ENCODE measurements around the gene TMEM94. TPM values are rescaled to one million over a fixed set of nuclear protein-coding genes. Genes with fewer than 3 reads are reported as not detected.

TMEM94 gene
- total RNA-seq, 1 experiment from 2014 or later: 129 TPM

DNA sequence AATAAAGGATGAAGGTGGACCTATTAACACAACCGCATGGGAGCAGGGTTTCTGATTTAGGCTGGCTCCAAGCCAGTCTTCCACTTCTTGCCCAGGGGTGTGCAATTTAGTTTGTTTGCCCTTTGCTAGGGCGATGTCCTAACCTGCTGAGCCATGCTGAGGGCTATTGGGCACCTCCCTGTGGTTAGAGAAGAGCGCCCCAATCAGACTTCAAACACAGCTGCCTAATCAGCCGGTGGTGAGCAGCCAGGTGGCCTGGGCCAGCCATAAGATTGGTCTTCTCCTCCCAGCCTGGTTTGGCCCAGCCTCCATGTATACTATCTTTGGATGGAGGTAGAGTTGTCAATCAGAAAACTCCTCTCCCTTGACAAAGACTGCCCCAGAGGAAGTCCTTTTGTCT, 15.7 kb downstream of the TMEM94 start:
- no TSS peak for BruUV-seq (replicated peaks)
- intact Hi-C loops (cut with micrococcal nuclease; ENCODE audit: unreplicated experiment) (no loop called here), in situ Hi-C loops (cut with HindIII; ENCODE audit: low pct_unique_long_range_greater_than_20kb, low sequenced_read_pairs) (no loop called here)
- ATAC-seq (no peak), DNase-seq (ENCODE audit: low read depth, low spot score) (no peak)
- Histone ChIP-seq H3K4me3 (ENCODE audit: low read depth in 2 of 2, low read length in 2 of 2) (no peak overlapping the region), H3K4me1 (ENCODE audit: control insufficient read depth, insufficient read depth, low read length) (no peaks in the 10 kb centered on the region), H3K9me3 (ENCODE audit: control insufficient read depth, insufficient read depth, low read depth, low read length) (no peaks in the 10 kb centered on the region), H3K36me3 (ENCODE audit: control insufficient read depth, insufficient read depth, low read length) (no peaks in the 10 kb centered on the region), H3K27ac (ENCODE audit: low read length) (no peak overlapping the region), H3K27me3 (ENCODE audit: control insufficient read depth, insufficient read depth, low read length) (no peaks in the 10 kb centered on the region)
- TF ChIP-seq, protein P1, sequence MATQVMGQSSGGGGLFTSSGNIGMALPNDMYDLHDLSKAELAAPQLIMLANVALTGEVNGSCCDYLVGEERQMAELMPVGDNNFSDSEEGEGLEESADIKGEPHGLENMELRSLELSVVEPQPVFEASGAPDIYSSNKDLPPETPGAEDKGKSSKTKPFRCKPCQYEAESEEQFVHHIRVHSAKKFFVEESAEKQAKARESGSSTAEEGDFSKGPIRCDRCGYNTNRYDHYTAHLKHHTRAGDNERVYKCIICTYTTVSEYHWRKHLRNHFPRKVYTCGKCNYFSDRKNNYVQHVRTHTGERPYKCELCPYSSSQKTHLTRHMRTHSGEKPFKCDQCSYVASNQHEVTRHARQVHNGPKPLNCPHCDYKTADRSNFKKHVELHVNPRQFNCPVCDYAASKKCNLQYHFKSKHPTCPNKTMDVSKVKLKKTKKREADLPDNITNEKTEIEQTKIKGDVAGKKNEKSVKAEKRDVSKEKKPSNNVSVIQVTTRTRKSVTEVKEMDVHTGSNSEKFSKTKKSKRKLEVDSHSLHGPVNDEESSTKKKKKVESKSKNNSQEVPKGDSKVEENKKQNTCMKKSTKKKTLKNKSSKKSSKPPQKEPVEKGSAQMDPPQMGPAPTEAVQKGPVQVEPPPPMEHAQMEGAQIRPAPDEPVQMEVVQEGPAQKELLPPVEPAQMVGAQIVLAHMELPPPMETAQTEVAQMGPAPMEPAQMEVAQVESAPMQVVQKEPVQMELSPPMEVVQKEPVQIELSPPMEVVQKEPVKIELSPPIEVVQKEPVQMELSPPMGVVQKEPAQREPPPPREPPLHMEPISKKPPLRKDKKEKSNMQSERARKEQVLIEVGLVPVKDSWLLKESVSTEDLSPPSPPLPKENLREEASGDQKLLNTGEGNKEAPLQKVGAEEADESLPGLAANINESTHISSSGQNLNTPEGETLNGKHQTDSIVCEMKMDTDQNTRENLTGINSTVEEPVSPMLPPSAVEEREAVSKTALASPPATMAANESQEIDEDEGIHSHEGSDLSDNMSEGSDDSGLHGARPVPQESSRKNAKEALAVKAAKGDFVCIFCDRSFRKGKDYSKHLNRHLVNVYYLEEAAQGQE (IDR thresholded peaks at IDR 0.05; ENCODE audit: insufficient read depth in 1 of 2, low read depth in 2 of 2, low read length in 1 of 2): no peak
- TF ChIP-seq, protein P2, sequence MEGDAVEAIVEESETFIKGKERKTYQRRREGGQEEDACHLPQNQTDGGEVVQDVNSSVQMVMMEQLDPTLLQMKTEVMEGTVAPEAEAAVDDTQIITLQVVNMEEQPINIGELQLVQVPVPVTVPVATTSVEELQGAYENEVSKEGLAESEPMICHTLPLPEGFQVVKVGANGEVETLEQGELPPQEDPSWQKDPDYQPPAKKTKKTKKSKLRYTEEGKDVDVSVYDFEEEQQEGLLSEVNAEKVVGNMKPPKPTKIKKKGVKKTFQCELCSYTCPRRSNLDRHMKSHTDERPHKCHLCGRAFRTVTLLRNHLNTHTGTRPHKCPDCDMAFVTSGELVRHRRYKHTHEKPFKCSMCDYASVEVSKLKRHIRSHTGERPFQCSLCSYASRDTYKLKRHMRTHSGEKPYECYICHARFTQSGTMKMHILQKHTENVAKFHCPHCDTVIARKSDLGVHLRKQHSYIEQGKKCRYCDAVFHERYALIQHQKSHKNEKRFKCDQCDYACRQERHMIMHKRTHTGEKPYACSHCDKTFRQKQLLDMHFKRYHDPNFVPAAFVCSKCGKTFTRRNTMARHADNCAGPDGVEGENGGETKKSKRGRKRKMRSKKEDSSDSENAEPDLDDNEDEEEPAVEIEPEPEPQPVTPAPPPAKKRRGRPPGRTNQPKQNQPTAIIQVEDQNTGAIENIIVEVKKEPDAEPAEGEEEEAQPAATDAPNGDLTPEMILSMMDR (IDR thresholded peaks at IDR 0.05): no peak
- TF ChIP-seq SIN3A (IDR thresholded peaks at IDR 0.05; ENCODE audit: borderline replicate concordance, insufficient read depth, low read depth, low read length) (no peak), POLR2AphosphoS5 (IDR thresholded peaks at IDR 0.05; ENCODE audit: low read depth, low read length) (no peak), TCF7L2 (IDR thresholded peaks at IDR 0.05; ENCODE audit: low read depth, low read length) (no peak)
- POLR2A ChIA-PET: no interaction called here
- CTCF ChIA-PET: no interaction called here

DNA sequence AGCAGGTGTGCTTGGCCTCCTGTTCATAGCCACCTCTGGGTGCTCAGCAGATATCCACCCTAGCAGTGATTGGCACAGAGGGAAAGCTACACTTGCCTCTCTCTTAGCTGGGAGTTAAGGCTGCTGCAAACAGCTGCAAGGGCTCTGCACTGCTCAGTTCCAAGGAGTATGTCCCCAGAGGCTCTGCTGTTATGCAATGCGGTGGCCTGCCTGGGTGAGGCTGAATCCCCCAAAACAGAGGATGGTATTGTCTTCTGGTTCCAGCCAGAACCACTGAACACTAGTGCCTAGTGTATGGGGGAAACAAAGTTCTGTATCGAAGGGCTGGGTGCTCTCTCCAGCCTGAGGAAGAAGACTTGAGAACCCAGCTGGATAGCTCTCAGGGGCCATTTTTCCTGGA, 16.8 kb downstream of the TMEM94 start:
- TF ChIP-seq, protein P1 (IDR thresholded peaks at IDR 0.05; ENCODE audit: insufficient read depth in 1 of 2, low read depth in 2 of 2, low read length in 1 of 2): no peak
- no peak for TF ChIP-seq POLR2AphosphoS5 (IDR thresholded peaks at IDR 0.05; ENCODE audit: low read depth, low read length)
- ATAC-seq (no peak), DNase-seq (ENCODE audit: low read depth, low spot score) (no peak)
- ChIA-PET CTCF (no interaction called here), POLR2A (no interaction called here)
- in situ Hi-C loops (cut with HindIII; ENCODE audit: low pct_unique_long_range_greater_than_20kb, low sequenced_read_pairs): no loop called here
- BruUV-seq (replicated peaks): no TSS peak
- Histone ChIP-seq H3K36me3 (ENCODE audit: control insufficient read depth, insufficient read depth, low read length) (no peaks in the 10 kb centered on the region), H3K27ac (ENCODE audit: low read length) (no peak overlapping the region), H3K27me3 (ENCODE audit: control insufficient read depth, insufficient read depth, low read length) (no peaks in the 10 kb centered on the region), H3K9me3 (ENCODE audit: control insufficient read depth, insufficient read depth, low read depth, low read length) (no peaks in the 10 kb centered on the region), H3K4me3 (ENCODE audit: low read depth in 2 of 2, low read length in 2 of 2) (no peak overlapping the region), H3K4me1 (ENCODE audit: control insufficient read depth, insufficient read depth, low read length) (no peaks in the 10 kb centered on the region)
- intact Hi-C loops (cut with micrococcal nuclease; ENCODE audit: unreplicated experiment): no loop called here
